ENCODE measurements around the gene SLC44A3.

SLC44A3 gene

GRCh38 chr1:94803106-94803505 is 17.1 kb upstream of the SLC44A3 start:
- no peak overlapping the region for H3K27ac ChIP-seq (ENCODE audit: low read length)
- H3K27me3 ChIP-seq (ENCODE audit: insufficient read depth, low read length): no peaks in the 10 kb centered on the region
- H3K9ac ChIP-seq (ENCODE audit: low read depth, low read length): no peak overlapping the region
- no peaks in the 10 kb centered on the region for H3K36me3 ChIP-seq (ENCODE audit: insufficient read depth, low read depth, low read length)
- H3K4me3 ChIP-seq (ENCODE audit: low read length): no peak overlapping the region
- no peaks in the 10 kb centered on the region for H3K9me3 ChIP-seq (ENCODE audit: insufficient read depth, low read depth, low read length)
- H3K4me1 ChIP-seq (ENCODE audit: insufficient read depth, low read length): peaks cover under 1% of the 10 kb centered on the region; the same call in 1 of the 2 replicates

GRCh38 chr1:94803517-94804441 is 16.4 kb upstream of the SLC44A3 start:
- no peaks in the 10 kb centered on the region for H3K36me3 ChIP-seq (ENCODE audit: insufficient read depth, low read depth, low read length)
- peaks cover 7% of the 10 kb centered on the region; the same call in 1 of the 2 replicates for H3K4me1 ChIP-seq (ENCODE audit: insufficient read depth, low read length)
- no peaks in the 10 kb centered on the region for H3K27me3 ChIP-seq (ENCODE audit: insufficient read depth, low read length)
- H3K27ac ChIP-seq (ENCODE audit: low read length): no peak overlapping the region
- H3K4me3 ChIP-seq (ENCODE audit: low read length): no peak overlapping the region
- H3K9me3 ChIP-seq (ENCODE audit: insufficient read depth, low read depth, low read length): no peaks in the 10 kb centered on the region
- H3K9ac ChIP-seq (ENCODE audit: low read depth, low read length): no peak overlapping the region; the same call in 1 of the 2 replicates

GRCh38 chr1:94804442-94804837 is 15.7 kb upstream of the SLC44A3 start:
- no peak overlapping the region for H3K27ac ChIP-seq (ENCODE audit: low read length)
- peaks cover 10% of the 10 kb centered on the region; the same call in 1 of the 2 replicates for H3K4me1 ChIP-seq (ENCODE audit: insufficient read depth, low read length)
- H3K36me3 ChIP-seq (ENCODE audit: insufficient read depth, low read depth, low read length): no peaks in the 10 kb centered on the region
- H3K4me3 ChIP-seq (ENCODE audit: low read length): no peak overlapping the region
- H3K9me3 ChIP-seq (ENCODE audit: insufficient read depth, low read depth, low read length): no peaks in the 10 kb centered on the region
- H3K9ac ChIP-seq (ENCODE audit: low read depth, low read length): no peak overlapping the region
- H3K27me3 ChIP-seq (ENCODE audit: insufficient read depth, low read length): no peaks in the 10 kb centered on the region

- Histone ChIP-seq H3K27ac (ENCODE audit: low read length) (no peak overlapping the region), H3K4me3 (ENCODE audit: low read length) (no peak overlapping the region), H3K36me3 (ENCODE audit: insufficient read depth, low read depth, low read length) (no peaks in the 10 kb centered on the region), H3K9me3 (ENCODE audit: insufficient read depth, low read depth, low read length) (no peaks in the 10 kb centered on the region), H3K27me3 (ENCODE audit: insufficient read depth, low read length) (no peaks in the 10 kb centered on the region), H3K4me1 (ENCODE audit: insufficient read depth, low read length) (peaks cover 10% of the 10 kb centered on the region; the same call in 1 of the 2 replicates), H3K9ac (ENCODE audit: low read depth, low read length) (no peak overlapping the region)
These were observed 14.2 kb upstream of the SLC44A3 start for GRCh38 chr1:94805912-94806311.

- no peak overlapping the region for H3K27ac ChIP-seq (ENCODE audit: low read length)
- H3K9ac ChIP-seq (ENCODE audit: low read depth, low read length): no peak overlapping the region
- no peaks in the 10 kb centered on the region for H3K27me3 ChIP-seq (ENCODE audit: insufficient read depth, low read length)
- H3K36me3 ChIP-seq (ENCODE audit: insufficient read depth, low read depth, low read length): no peaks in the 10 kb centered on the region
- H3K9me3 ChIP-seq (ENCODE audit: insufficient read depth, low read depth, low read length): no peaks in the 10 kb centered on the region
- peaks cover 10% of the 10 kb centered on the region; the same call in 1 of the 2 replicates for H3K4me1 ChIP-seq (ENCODE audit: insufficient read depth, low read length)
- no peak overlapping the region for H3K4me3 ChIP-seq (ENCODE audit: low read length)
These were observed 13.7 kb upstream of the SLC44A3 start for GRCh38 chr1:94806441-94806871.

GRCh38 chr1:94807742-94808491 is 12.2 kb upstream of the SLC44A3 start:
- H3K9me3 ChIP-seq (ENCODE audit: insufficient read depth, low read depth, low read length): no peaks in the 10 kb centered on the region
- no peak overlapping the region for H3K27ac ChIP-seq (ENCODE audit: low read length)
- no peak overlapping the region for H3K9ac ChIP-seq (ENCODE audit: low read depth, low read length)
- H3K27me3 ChIP-seq (ENCODE audit: insufficient read depth, low read length): no peaks in the 10 kb centered on the region
- peaks cover 10% of the 10 kb centered on the region; the same call in 1 of the 2 replicates for H3K4me1 ChIP-seq (ENCODE audit: insufficient read depth, low read length)
- no peak overlapping the region for H3K4me3 ChIP-seq (ENCODE audit: low read length)
- no peaks in the 10 kb centered on the region for H3K36me3 ChIP-seq (ENCODE audit: insufficient read depth, low read depth, low read length)

- Histone ChIP-seq H3K27ac (ENCODE audit: low read length) (no peak overlapping the region), H3K4me3 (ENCODE audit: low read length) (no peak overlapping the region), H3K9ac (ENCODE audit: low read depth, low read length) (no peak overlapping the region), H3K9me3 (ENCODE audit: insufficient read depth, low read depth, low read length) (peaks cover 6% of the 10 kb centered on the region; the same call in 1 of the 2 replicates), H3K4me1 (ENCODE audit: insufficient read depth, low read length) (peaks cover 10% of the 10 kb centered on the region; the same call in 1 of the 2 replicates), H3K36me3 (ENCODE audit: insufficient read depth, low read depth, low read length) (no peaks in the 10 kb centered on the region), H3K27me3 (ENCODE audit: insufficient read depth, low read length) (no peaks in the 10 kb centered on the region)
These were observed 11.5 kb upstream of the SLC44A3 start for GRCh38 chr1:94808669-94809068.

GRCh38 chr1:94812985-94813384 is 7.2 kb upstream of the SLC44A3 start:
- H3K9ac ChIP-seq (ENCODE audit: low read depth, low read length): no peak overlapping the region
- H3K4me1 ChIP-seq (ENCODE audit: insufficient read depth, low read length): peaks cover 10% of the 10 kb centered on the region; the same call in 1 of the 2 replicates
- H3K9me3 ChIP-seq (ENCODE audit: insufficient read depth, low read depth, low read length): peaks cover 7% of the 10 kb centered on the region; the same call in 1 of the 2 replicates
- no peaks in the 10 kb centered on the region for H3K27me3 ChIP-seq (ENCODE audit: insufficient read depth, low read length)
- no peak overlapping the region for H3K27ac ChIP-seq (ENCODE audit: low read length)
- H3K36me3 ChIP-seq (ENCODE audit: insufficient read depth, low read depth, low read length): no peaks in the 10 kb centered on the region
- no peak overlapping the region; the same call in 1 of the 2 replicates for H3K4me3 ChIP-seq (ENCODE audit: low read length)

GRCh38 chr1:94816030-94816429 is 4.1 kb upstream of the SLC44A3 start:
- peaks cover 7% of the 10 kb centered on the region; the same call in 1 of the 2 replicates for H3K9me3 ChIP-seq (ENCODE audit: insufficient read depth, low read depth, low read length)
- H3K36me3 ChIP-seq (ENCODE audit: insufficient read depth, low read depth, low read length): no peaks in the 10 kb centered on the region
- H3K4me3 ChIP-seq (ENCODE audit: low read length): no peak overlapping the region
- no peak overlapping the region for H3K9ac ChIP-seq (ENCODE audit: low read depth, low read length)
- H3K27me3 ChIP-seq (ENCODE audit: insufficient read depth, low read length): peaks cover 13% of the 10 kb centered on the region
- no peak overlapping the region for H3K27ac ChIP-seq (ENCODE audit: low read length)
- H3K4me1 ChIP-seq (ENCODE audit: insufficient read depth, low read length): peaks cover 8% of the 10 kb centered on the region; the same call in 1 of the 2 replicates

- Histone ChIP-seq H3K4me3 (ENCODE audit: low read length) (no peak overlapping the region), H3K9me3 (ENCODE audit: insufficient read depth, low read depth, low read length) (peaks cover 7% of the 10 kb centered on the region; the same call in 1 of the 2 replicates), H3K4me1 (ENCODE audit: insufficient read depth, low read length) (peaks cover 10% of the 10 kb centered on the region; the same call in 1 of the 2 replicates), H3K36me3 (ENCODE audit: insufficient read depth, low read depth, low read length) (no peaks in the 10 kb centered on the region), H3K27ac (ENCODE audit: low read length) (no peak overlapping the region), H3K9ac (ENCODE audit: low read depth, low read length) (no peak overlapping the region), H3K27me3 (ENCODE audit: insufficient read depth, low read length) (peaks cover 22% of the 10 kb centered on the region)
These were observed 2.4 kb upstream of the SLC44A3 start for GRCh38 chr1:94817712-94818111.

- H3K36me3 ChIP-seq (ENCODE audit: insufficient read depth, low read depth, low read length): no peaks in the 10 kb centered on the region
- H3K27me3 ChIP-seq (ENCODE audit: insufficient read depth, low read length): peaks cover 22% of the 10 kb centered on the region
- no peaks in the 10 kb centered on the region for H3K9me3 ChIP-seq (ENCODE audit: insufficient read depth, low read depth, low read length)
- peak overlapping the region; percentile 93 for H3K4me3 ChIP-seq (ENCODE audit: low read length)
- peaks cover 10% of the 10 kb centered on the region; the same call in 1 of the 2 replicates for H3K4me1 ChIP-seq (ENCODE audit: insufficient read depth, low read length)
- H3K9ac ChIP-seq (ENCODE audit: low read depth, low read length): peak overlapping the region; percentile 76; the same call in 1 of the 2 replicates
- H3K27ac ChIP-seq (ENCODE audit: low read length): no peak overlapping the region
These were observed 766 bp upstream of the SLC44A3 start for GRCh38 chr1:94819238-94819944.

Data from iPS-20b (cell line).